H9 (cell line): Measurements from ENCODE around the gene SFXN5. TPM values are rescaled to one million over a fixed set of nuclear protein-coding genes. Genes with fewer than 3 reads are reported as not detected.

Experiments used
- DNase-seq: peaks from one replicate; pipeline ENCODE4 v3.0.0-alpha.2; 2017
- H2AFZ ChIP-seq: one replicate; pipeline ENCODE4 v1.6.1; 2013; ENCODE audit warnings: mild to moderate bottlenecking, low read length, control low read depth, moderate library complexity
- H2AK5ac ChIP-seq: 2 replicates; pipeline ENCODE4 v1.6.1; 2013; ENCODE audit warnings: low read length, control low read depth, mixed read lengths; ENCODE audit not compliant: insufficient read length
- H2BK120ac ChIP-seq: one replicate; pipeline ENCODE4 v1.6.1; 2013; ENCODE audit warnings: low read depth, mild to moderate bottlenecking, low read length, control low read depth, inconsistent platforms; ENCODE audit not compliant: poor library complexity, severe bottlenecking
- H2BK12ac ChIP-seq: 2 replicates; pipeline ENCODE4 v1.6.1; 2013; ENCODE audit warnings: low read length, control low read depth, mixed read lengths, low read depth; ENCODE audit not compliant: insufficient read length
- H2BK15ac ChIP-seq: 2 replicates; pipeline ENCODE4 v1.6.1; 2013; ENCODE audit warnings: low read depth, low read length, control low read depth
- H2BK20ac ChIP-seq: one replicate; pipeline ENCODE4 v1.6.1; 2013; ENCODE audit warnings: low read depth, mild to moderate bottlenecking, low read length, control low read depth, inconsistent platforms; ENCODE audit not compliant: poor library complexity, severe bottlenecking
- H2BK5ac ChIP-seq: 2 replicates; pipeline ENCODE4 v1.6.1; 2013; ENCODE audit warnings: low read length, control low read depth, mixed read lengths; ENCODE audit not compliant: insufficient read length
- H3K14ac ChIP-seq: 2 replicates; pipeline ENCODE4 v1.6.1; 2013; ENCODE audit warnings: low read length, control low read depth; ENCODE audit not compliant: insufficient read depth
- H3K18ac ChIP-seq: 2 replicates; pipeline ENCODE4 v1.6.1; 2013; ENCODE audit warnings: low read depth, mild to moderate bottlenecking, mixed read lengths, low read length, control low read depth; ENCODE audit not compliant: insufficient read length
- H3K23ac ChIP-seq: 2 replicates; pipeline ENCODE4 v1.6.1; 2013; ENCODE audit warnings: low read length, control low read depth, mixed read lengths, low read depth; ENCODE audit not compliant: insufficient read length
- H3K23me2 ChIP-seq: 2 replicates; pipeline ENCODE4 v1.6.1; 2013; ENCODE audit warnings: low read depth, mild to moderate bottlenecking, mixed read lengths, low read length, control low read depth; ENCODE audit not compliant: insufficient read length, poor library complexity, severe bottlenecking
- H3K27ac ChIP-seq: 2 replicates; pipeline ENCODE4 v1.5.1; 2013; ENCODE audit warnings: low read length, control low read depth, mixed read lengths, low read depth; ENCODE audit not compliant: insufficient read length
- H3K27me3 ChIP-seq: 2 replicates; pipeline ENCODE4 v1.6.1; 2013; ENCODE audit warnings: low read length, control low read depth, inconsistent platforms; ENCODE audit not compliant: insufficient read depth
- H3K4ac ChIP-seq: 2 replicates; pipeline ENCODE4 v1.6.1; 2013; ENCODE audit warnings: low read depth, mild to moderate bottlenecking, control low read depth, inconsistent platforms, low read length, moderate library complexity
- H3K4me1 ChIP-seq: 2 replicates; pipeline ENCODE4 v1.6.1; 2013; ENCODE audit warnings: low read length, control low read depth, inconsistent platforms; ENCODE audit not compliant: insufficient read depth
- H3K4me2 ChIP-seq: 2 replicates; pipeline ENCODE4 v1.6.1; 2013; ENCODE audit warnings: low read length, control low read depth, mixed read lengths; ENCODE audit not compliant: insufficient read length, insufficient read depth
- H3K56ac ChIP-seq: 2 replicates; pipeline ENCODE4 v1.6.1; 2013; ENCODE audit warnings: low read depth, mild to moderate bottlenecking, mixed read lengths, low read length, control low read depth; ENCODE audit not compliant: insufficient read length
- H3K79me1 ChIP-seq: 2 replicates; pipeline ENCODE4 v1.6.1; 2013; ENCODE audit warnings: low read depth, mild to moderate bottlenecking, moderate library complexity, low read length, control low read depth, inconsistent platforms; ENCODE audit not compliant: insufficient read depth, poor library complexity, severe bottlenecking
- H3K79me2 ChIP-seq: 2 replicates; pipeline ENCODE4 v1.6.1; 2013; ENCODE audit warnings: low read length, control low read depth, inconsistent platforms; ENCODE audit not compliant: insufficient read depth
- H3K9ac ChIP-seq: 2 replicates; pipeline ENCODE4 v1.6.1; 2013; ENCODE audit warnings: low read length, control low read depth, mixed read lengths; ENCODE audit not compliant: insufficient read length; ENCODE audit errors: extremely low read depth
- H3K9me3 ChIP-seq: one replicate; pipeline ENCODE4 v1.6.1; 2013; ENCODE audit warnings: low read depth, low read length, inconsistent platforms; ENCODE audit not compliant: control insufficient read depth
- H3T11ph ChIP-seq: one replicate; pipeline ENCODE4 v1.6.1; 2013; ENCODE audit warnings: mild to moderate bottlenecking, low read length, control low read depth, inconsistent platforms
- H4K20me1 ChIP-seq: one replicate; pipeline ENCODE4 v1.6.1; 2013; ENCODE audit not compliant: control insufficient read depth, insufficient read length, insufficient read depth
- H4K5ac ChIP-seq: 2 replicates; pipeline ENCODE4 v1.6.1; 2013; ENCODE audit warnings: low read depth, mild to moderate bottlenecking, mixed read lengths, low read length, control low read depth; ENCODE audit not compliant: insufficient read length
- H4K8ac ChIP-seq: replicated peaks from 2 replicates; pipeline ENCODE4 v1.6.1; 2013; ENCODE audit warnings: low read length, control low read depth, mixed read lengths, low read depth; ENCODE audit not compliant: insufficient read length
- H4K91ac ChIP-seq: 2 replicates; pipeline ENCODE4 v1.6.1; 2013; ENCODE audit warnings: low read depth, mild to moderate bottlenecking, moderate library complexity, mixed read lengths, low read length, control low read depth; ENCODE audit not compliant: insufficient read length
- H3K27ac Mint-ChIP-seq, 3 experiments: 2 replicates in 2 of 3; 3 replicates in 1 of 3; pipeline ENCODE4 v1.8.0; 2020 to 2021; ENCODE audit warnings: mixed read lengths in 3 of 3, mild to moderate bottlenecking in 1 of 3, moderate library complexity in 1 of 3
- H3K27me3 Mint-ChIP-seq: 2 replicates; pipeline ENCODE4 v1.8.0; 2021; ENCODE audit warnings: low read depth, mild to moderate bottlenecking, moderate library complexity, mixed read lengths
- H3K36me3 Mint-ChIP-seq, 3 experiments: 2 replicates in 2 of 3; 3 replicates in 1 of 3; pipeline ENCODE4 v1.8.0; 2020 to 2021; ENCODE audit warnings: low read depth in 3 of 3, mixed read lengths in 3 of 3; ENCODE audit not compliant: insufficient read depth in 1 of 3
- H3K4me1 Mint-ChIP-seq, 2 experiments: 2 replicates each; pipeline ENCODE4 v1.8.0; 2020; ENCODE audit warnings: mixed read lengths in 2 of 2
- H3K4me3 Mint-ChIP-seq, 2 experiments: 2 replicates in 1 of 2; 3 replicates in 1 of 2; pipeline ENCODE4 v1.8.0; 2020 to 2021; ENCODE audit warnings: mild to moderate bottlenecking in 2 of 2, mixed read lengths in 2 of 2, moderate library complexity in 1 of 2
- H3K9me3 Mint-ChIP-seq, 2 experiments: 2 replicates in 1 of 2; 3 replicates in 1 of 2; pipeline ENCODE4 v1.8.0; 2020; ENCODE audit warnings: mild to moderate bottlenecking in 2 of 2, mixed read lengths in 2 of 2, moderate library complexity in 1 of 2
- CTCF ChIP-seq: fragments of 200-600 bp; sonication (generic); conservative IDR thresholded peaks from 3 replicates; pipeline ENCODE4 v1.8.0; 2021; ENCODE audit warnings: antibody characterized with exemption, mild to moderate bottlenecking
- WGBS: extraction: QIAGEN DNeasy Blood & Tissue Kit; methylation state at CpG from one replicate; pipeline ENCODE4 v1.1.7; 2013; ENCODE audit warnings: missing lambda C conversion rate, low lambda C conversion rate, mixed read lengths; ENCODE audit not compliant: insufficient read length; ENCODE audit errors: extremely low coverage; 5-methylcytosine and 5-hydroxymethylcytosine counted together
- total RNA-seq: library from RNA; stranded (reverse); gene quantifications from 2 replicates; pipeline ENCODE4 v1.2.1, GENCODE V29; 2021

SFXN5 gene
- total RNA-seq, 1 experiment from 2014 or later: 30.9 TPM

GRCh38 chr2:73020306-73020656 lies 51.2 kb downstream of the SFXN5 start:
- DNase-seq: no peak
- Histone ChIP-seq H2BK12ac (no peak overlapping the region), H3K79me1 (no peaks in the 10 kb centered on the region), H4K91ac (no peak overlapping the region), H3K4me1 (no peaks in the 10 kb centered on the region), H3K56ac (no peak overlapping the region), H2BK120ac (no peak overlapping the region), H2AFZ (no peak overlapping the region), H4K8ac (no peak overlapping the region), H3K4me2 (no peak overlapping the region), H3K9me3 (no peaks in the 10 kb centered on the region), H3K27me3 (no peaks in the 10 kb centered on the region), H3K23me2 (no peaks in the 10 kb centered on the region), H3K9ac (no peak overlapping the region), H3K14ac (no peak overlapping the region), H3K79me2 (no peaks in the 10 kb centered on the region), H3K23ac (no peak overlapping the region), H2BK5ac (no peak overlapping the region), H3K4ac (no peak overlapping the region), H3K18ac (no peak overlapping the region), H2AK5ac (no peak overlapping the region), H4K20me1 (no peaks in the 10 kb centered on the region), H2BK15ac (no peak overlapping the region), H4K5ac (no peak overlapping the region), H3K27ac (no peak overlapping the region), H3T11ph (no peak overlapping the region), H2BK20ac (no peak overlapping the region)
- H3K36me3 Mint-ChIP-seq: peaks cover 1 to 12% (median 5%) of the 10 kb centered on the region in 3 experiments; a peak in 4 of 7 replicates
- no CpG with 5 or more reads among the region's 8 CpGs for WGBS
- H3K4me1 Mint-ChIP-seq: peaks cover 5% of the 10 kb centered on the region in 2 experiments
- H3K27ac Mint-ChIP-seq: peak overlapping the region in 2 of 3 experiments; percentile 55 to 61; a peak in 3 of 7 replicates
- no peaks in the 10 kb centered on the region for H3K9me3 Mint-ChIP-seq
- no peak for TF ChIP-seq CTCF
- H3K4me3 Mint-ChIP-seq: no peak overlapping the region
- H3K27me3 Mint-ChIP-seq: no peaks in the 10 kb centered on the region
